Liver (tissue), 9 donors: ENCODE results near the gene SLC8A1. TPM values are rescaled to one million over a fixed set of nuclear protein-coding genes. Genes with fewer than 3 reads are reported as not detected.

Experiments used
- DNase-seq: peaks from one replicate; pipeline ENCODE4 v3.0.0-alpha.2; 2017; ENCODE audit warnings: low spot score
- H3K27ac ChIP-seq, 2 donors: one replicate each; pipeline ENCODE4 v1.7.0; 2013; ENCODE audit warnings: inconsistent platforms in 2 of 2, low read length in 2 of 2, control low read depth in 1 of 2, low read depth in 1 of 2, mild to moderate bottlenecking in 1 of 2
- H3K27me3 ChIP-seq, 4 donors: one replicate each; pipeline versions ENCODE4 v1.6.1 to v1.7.0; 2013; ENCODE audit warnings: low read length in 3 of 4, inconsistent platforms in 1 of 4, mild to moderate bottlenecking in 1 of 4, moderate library complexity in 1 of 4; ENCODE audit not compliant: control insufficient read depth in 4 of 4, insufficient read depth in 4 of 4
- H3K36me3 ChIP-seq, 4 donors: one replicate each; pipeline versions ENCODE4 v1.6.1 to v1.7.0; 2013; ENCODE audit warnings: low read length in 3 of 4, mild to moderate bottlenecking in 3 of 4, low read depth in 1 of 4, moderate library complexity in 1 of 4; ENCODE audit not compliant: control insufficient read depth in 4 of 4, insufficient read depth in 3 of 4
- H3K4me1 ChIP-seq, 4 donors: one replicate each; pipeline versions ENCODE4 v1.6.1 to v1.7.0; 2013; ENCODE audit warnings: low read length in 3 of 4, mild to moderate bottlenecking in 3 of 4, moderate library complexity in 1 of 4; ENCODE audit not compliant: control insufficient read depth in 4 of 4, insufficient read depth in 4 of 4
- H3K4me3 ChIP-seq, 3 donors: one replicate each; pipeline versions ENCODE4 v1.6.1 to v1.7.0; 2013; ENCODE audit warnings: low read length in 3 of 3, control low read depth in 1 of 3, low read depth in 1 of 3, mild to moderate bottlenecking in 1 of 3
- H3K9ac ChIP-seq, 2 donors: one replicate each; pipeline ENCODE4 v1.7.0; 2013; ENCODE audit warnings: low read length in 2 of 2, mild to moderate bottlenecking in 2 of 2, moderate library complexity in 2 of 2, control low read depth in 1 of 2, low read depth in 1 of 2
- H3K9me3 ChIP-seq, 4 donors: one replicate each; pipeline versions ENCODE4 v1.6.1 to v1.7.0; 2013; ENCODE audit warnings: low read length in 3 of 4; ENCODE audit not compliant: control insufficient read depth in 4 of 4
- EGR1 ChIP-seq, 2 donors: IDR thresholded peaks; 2 replicates each; pipeline ENCODE4 v1.6.1; 2016 to 2018; ENCODE audit warnings: antibody characterized with exemption in 2 of 2, low read depth in 2 of 2
- FOXA1 ChIP-seq: IDR thresholded peaks from 2 replicates; pipeline ENCODE4 v1.6.1; 2016; ENCODE audit warnings: antibody characterized with exemption
- FOXA2 ChIP-seq: IDR thresholded peaks from 2 replicates; pipeline ENCODE4 v1.6.1; 2016; ENCODE audit warnings: antibody characterized with exemption
- GABPA ChIP-seq, 2 donors: IDR thresholded peaks in 1 of 2; conservative IDR thresholded peaks in 1 of 2; 2 replicates each; pipeline ENCODE4 v1.6.1; 2016; ENCODE audit warnings: antibody characterized with exemption in 2 of 2, mild to moderate bottlenecking in 1 of 2, moderate library complexity in 1 of 2
- HNF4A ChIP-seq, 2 donors: conservative IDR thresholded peaks; 2 replicates each; pipeline ENCODE4 v1.6.1; 2016; ENCODE audit warnings: antibody characterized with exemption in 2 of 2, mild to moderate bottlenecking in 2 of 2
- HNF4G ChIP-seq: IDR thresholded peaks from 2 replicates; pipeline ENCODE4 v1.6.1; 2016; ENCODE audit warnings: antibody characterized with exemption
- JUND ChIP-seq, 2 donors: IDR thresholded peaks; 2 replicates each; pipeline ENCODE4 v1.6.1; 2016; ENCODE audit warnings: antibody characterized with exemption in 2 of 2
- NR2F2 ChIP-seq: IDR thresholded peaks from 2 replicates; pipeline ENCODE4 v1.6.1; 2016; ENCODE audit warnings: antibody characterized with exemption
- RAD21 ChIP-seq, 2 donors: IDR thresholded peaks; 2 replicates each; pipeline ENCODE4 v1.6.1; 2016; ENCODE audit warnings: antibody characterized with exemption in 2 of 2, mild to moderate bottlenecking in 2 of 2
- RXRA ChIP-seq, 2 donors: IDR thresholded peaks; 2 replicates each; pipeline ENCODE4 v1.6.1; 2017 to 2018; ENCODE audit warnings: antibody characterized with exemption in 2 of 2, mild to moderate bottlenecking in 1 of 2
- SP1 ChIP-seq: IDR thresholded peaks from 2 replicates; pipeline ENCODE4 v1.6.1; 2018; ENCODE audit warnings: antibody characterized with exemption, mild to moderate bottlenecking
- YY1 ChIP-seq: IDR thresholded peaks from 2 replicates; pipeline ENCODE4 v1.6.1; 2016; ENCODE audit warnings: antibody characterized with exemption, mild to moderate bottlenecking
- WGBS: extraction: QIAGEN DNeasy Blood & Tissue Kit; methylation state at CpG from one replicate; pipeline ENCODE4 v1.1.7; 2013; 5-methylcytosine and 5-hydroxymethylcytosine counted together
- polyA plus RNA-seq, 2 donors: library from polyadenylated mRNA; stranded (reverse) in 1 of 2; unstranded in 1 of 2; fragments of 200-250 nt in 1 of 2; fragments of >200 nt in 1 of 2; fragmentation: Nextera tagmentation in 1 of 2; extraction: Ambion mirVana in 1 of 2; gene quantifications; one replicate each; pipeline versions ENCODE4 v1.2.1 to v1.2.3, GENCODE V29; 2013 to 2015
- total RNA-seq, 2 donors: library from RNA; depleted of rRNA; stranded (reverse); fragments of >200 nt; gene quantifications; one replicate each; pipeline ENCODE4 v1.2.3, GENCODE V29; 2014
- TF ChIP-seq, protein P1 (sequence below): IDR thresholded peaks from 2 replicates; pipeline ENCODE4 v1.6.1; 2016; ENCODE audit warnings: antibody characterized with exemption
- TF ChIP-seq, protein P2 (sequence below): IDR thresholded peaks from 2 replicates; pipeline ENCODE4 v1.6.1; 2016; ENCODE audit warnings: antibody characterized with exemption
- TF ChIP-seq, protein P3 (sequence below): fragments of 150-350 bp; IDR thresholded peaks from 2 replicates; pipeline ENCODE4 v1.5.1; 2017; ENCODE audit warnings: improper control_type of control experiment, low read depth, low read length; ENCODE audit not compliant: missing input control
- TF ChIP-seq, protein P4 (sequence below): IDR thresholded peaks from 2 replicates; pipeline ENCODE4 v1.6.1; 2016; ENCODE audit warnings: antibody characterized with exemption, mild to moderate bottlenecking
- TF ChIP-seq, protein P5 (sequence below): IDR thresholded peaks from 2 replicates; pipeline ENCODE4 v1.6.1; 2016; ENCODE audit warnings: antibody characterized with exemption
- donor health status: healthy.
- donor health status: healthy.
- donor health status: healthy.
- donor health status: healthy.
- donor health status: healthy.

The SLC8A1 gene
- total and polyA plus RNA-seq, 4 donors = 1.2 to 18.5 (median 8.2) TPM

DNA sequence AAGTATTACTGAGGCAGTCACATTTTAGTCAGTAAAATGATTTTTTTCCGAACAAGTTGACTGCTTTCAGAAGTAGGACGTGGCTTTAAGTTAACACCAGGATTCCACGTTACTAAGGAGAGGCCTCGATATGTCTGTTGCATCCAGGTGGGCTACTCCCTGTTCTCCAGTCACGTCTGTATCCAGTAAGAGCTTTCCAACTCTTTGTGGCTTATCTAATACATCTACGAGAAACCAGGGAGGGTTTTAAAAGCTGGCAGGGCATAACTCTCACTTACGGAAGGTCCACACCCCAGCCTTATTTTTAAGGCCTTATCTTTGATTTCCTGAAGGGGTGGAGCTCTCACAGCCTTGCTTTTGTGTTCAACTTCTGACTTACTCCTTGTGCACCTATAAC is 99.2 kb downstream of the SLC8A1 start:
- WGBS = 74% methylated on average over 7 of the region's 7 CpGs
- Histone ChIP-seq H3K4me3 (no peak overlapping the region), H3K4me1 (no peaks in the 10 kb centered on the region), H3K27me3 (peaks cover 0 to 2% (median 0%) of the 10 kb centered on the region in 4 donors), H3K9me3 (no peaks in the 10 kb centered on the region), H3K9ac (no peak overlapping the region), H3K27ac (no peak overlapping the region), H3K36me3 (no peaks in the 10 kb centered on the region)
- TF ChIP-seq GABPA (IDR thresholded peaks at IDR 0.05 in 1 of 2, conservative IDR thresholded peaks at IDR 0.05 in 1 of 2) (no peak), EGR1 (IDR thresholded peaks at IDR 0.05; ENCODE audit: low read depth in 2 of 2) (no peak), HNF4A (conservative IDR thresholded peaks at IDR 0.05) (no peak), NR2F2 (no peak), HNF4G (no peak), RXRA (IDR thresholded peaks at IDR 0.05) (no peak)
- TF ChIP-seq, protein P1, sequence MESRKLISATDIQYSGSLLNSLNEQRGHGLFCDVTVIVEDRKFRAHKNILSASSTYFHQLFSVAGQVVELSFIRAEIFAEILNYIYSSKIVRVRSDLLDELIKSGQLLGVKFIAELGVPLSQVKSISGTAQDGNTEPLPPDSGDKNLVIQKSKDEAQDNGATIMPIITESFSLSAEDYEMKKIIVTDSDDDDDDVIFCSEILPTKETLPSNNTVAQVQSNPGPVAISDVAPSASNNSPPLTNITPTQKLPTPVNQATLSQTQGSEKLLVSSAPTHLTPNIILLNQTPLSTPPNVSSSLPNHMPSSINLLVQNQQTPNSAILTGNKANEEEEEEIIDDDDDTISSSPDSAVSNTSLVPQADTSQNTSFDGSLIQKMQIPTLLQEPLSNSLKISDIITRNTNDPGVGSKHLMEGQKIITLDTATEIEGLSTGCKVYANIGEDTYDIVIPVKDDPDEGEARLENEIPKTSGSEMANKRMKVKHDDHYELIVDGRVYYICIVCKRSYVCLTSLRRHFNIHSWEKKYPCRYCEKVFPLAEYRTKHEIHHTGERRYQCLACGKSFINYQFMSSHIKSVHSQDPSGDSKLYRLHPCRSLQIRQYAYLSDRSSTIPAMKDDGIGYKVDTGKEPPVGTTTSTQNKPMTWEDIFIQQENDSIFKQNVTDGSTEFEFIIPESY = no peak
- TF ChIP-seq, protein P2, sequence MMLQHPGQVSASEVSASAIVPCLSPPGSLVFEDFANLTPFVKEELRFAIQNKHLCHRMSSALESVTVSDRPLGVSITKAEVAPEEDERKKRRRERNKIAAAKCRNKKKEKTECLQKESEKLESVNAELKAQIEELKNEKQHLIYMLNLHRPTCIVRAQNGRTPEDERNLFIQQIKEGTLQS = no peak
- TF ChIP-seq, protein P3, sequence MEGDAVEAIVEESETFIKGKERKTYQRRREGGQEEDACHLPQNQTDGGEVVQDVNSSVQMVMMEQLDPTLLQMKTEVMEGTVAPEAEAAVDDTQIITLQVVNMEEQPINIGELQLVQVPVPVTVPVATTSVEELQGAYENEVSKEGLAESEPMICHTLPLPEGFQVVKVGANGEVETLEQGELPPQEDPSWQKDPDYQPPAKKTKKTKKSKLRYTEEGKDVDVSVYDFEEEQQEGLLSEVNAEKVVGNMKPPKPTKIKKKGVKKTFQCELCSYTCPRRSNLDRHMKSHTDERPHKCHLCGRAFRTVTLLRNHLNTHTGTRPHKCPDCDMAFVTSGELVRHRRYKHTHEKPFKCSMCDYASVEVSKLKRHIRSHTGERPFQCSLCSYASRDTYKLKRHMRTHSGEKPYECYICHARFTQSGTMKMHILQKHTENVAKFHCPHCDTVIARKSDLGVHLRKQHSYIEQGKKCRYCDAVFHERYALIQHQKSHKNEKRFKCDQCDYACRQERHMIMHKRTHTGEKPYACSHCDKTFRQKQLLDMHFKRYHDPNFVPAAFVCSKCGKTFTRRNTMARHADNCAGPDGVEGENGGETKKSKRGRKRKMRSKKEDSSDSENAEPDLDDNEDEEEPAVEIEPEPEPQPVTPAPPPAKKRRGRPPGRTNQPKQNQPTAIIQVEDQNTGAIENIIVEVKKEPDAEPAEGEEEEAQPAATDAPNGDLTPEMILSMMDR = no peak
- TF ChIP-seq, protein P4, sequence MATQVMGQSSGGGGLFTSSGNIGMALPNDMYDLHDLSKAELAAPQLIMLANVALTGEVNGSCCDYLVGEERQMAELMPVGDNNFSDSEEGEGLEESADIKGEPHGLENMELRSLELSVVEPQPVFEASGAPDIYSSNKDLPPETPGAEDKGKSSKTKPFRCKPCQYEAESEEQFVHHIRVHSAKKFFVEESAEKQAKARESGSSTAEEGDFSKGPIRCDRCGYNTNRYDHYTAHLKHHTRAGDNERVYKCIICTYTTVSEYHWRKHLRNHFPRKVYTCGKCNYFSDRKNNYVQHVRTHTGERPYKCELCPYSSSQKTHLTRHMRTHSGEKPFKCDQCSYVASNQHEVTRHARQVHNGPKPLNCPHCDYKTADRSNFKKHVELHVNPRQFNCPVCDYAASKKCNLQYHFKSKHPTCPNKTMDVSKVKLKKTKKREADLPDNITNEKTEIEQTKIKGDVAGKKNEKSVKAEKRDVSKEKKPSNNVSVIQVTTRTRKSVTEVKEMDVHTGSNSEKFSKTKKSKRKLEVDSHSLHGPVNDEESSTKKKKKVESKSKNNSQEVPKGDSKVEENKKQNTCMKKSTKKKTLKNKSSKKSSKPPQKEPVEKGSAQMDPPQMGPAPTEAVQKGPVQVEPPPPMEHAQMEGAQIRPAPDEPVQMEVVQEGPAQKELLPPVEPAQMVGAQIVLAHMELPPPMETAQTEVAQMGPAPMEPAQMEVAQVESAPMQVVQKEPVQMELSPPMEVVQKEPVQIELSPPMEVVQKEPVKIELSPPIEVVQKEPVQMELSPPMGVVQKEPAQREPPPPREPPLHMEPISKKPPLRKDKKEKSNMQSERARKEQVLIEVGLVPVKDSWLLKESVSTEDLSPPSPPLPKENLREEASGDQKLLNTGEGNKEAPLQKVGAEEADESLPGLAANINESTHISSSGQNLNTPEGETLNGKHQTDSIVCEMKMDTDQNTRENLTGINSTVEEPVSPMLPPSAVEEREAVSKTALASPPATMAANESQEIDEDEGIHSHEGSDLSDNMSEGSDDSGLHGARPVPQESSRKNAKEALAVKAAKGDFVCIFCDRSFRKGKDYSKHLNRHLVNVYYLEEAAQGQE = no peak
- no peak for DNase-seq

DNA sequence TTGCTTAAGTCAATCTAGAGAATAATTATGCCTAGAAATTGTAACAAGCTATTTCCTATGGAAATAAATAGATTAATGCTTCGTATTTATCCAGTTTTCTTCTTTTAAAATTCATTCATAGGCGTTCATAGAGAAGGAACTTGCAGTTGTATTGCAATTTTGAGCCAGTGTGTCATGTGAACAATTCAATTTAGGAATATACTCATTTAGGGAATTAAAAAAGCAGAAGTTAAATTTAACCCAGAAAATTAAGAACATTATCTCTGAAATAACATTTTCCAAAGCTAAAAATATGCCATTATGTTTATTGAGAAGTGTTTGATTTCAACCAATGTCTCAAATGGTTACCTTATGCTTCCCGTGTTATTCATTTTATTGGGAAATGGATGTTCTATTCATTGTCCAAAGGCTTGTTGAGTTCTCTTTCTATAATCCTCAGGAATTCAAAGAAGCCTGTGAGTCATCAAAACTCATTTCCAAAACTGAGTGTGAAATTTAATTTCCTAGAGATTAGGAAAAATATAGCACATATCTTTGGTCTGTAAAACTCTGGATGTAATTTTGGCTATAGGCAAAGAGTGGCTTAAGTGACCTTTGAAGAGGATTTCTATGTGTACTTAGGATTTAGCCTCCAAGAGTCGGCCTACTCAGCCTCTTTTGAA is 99.7 kb downstream of the SLC8A1 start:
- H3K4me1 ChIP-seq = no peaks in the 10 kb centered on the region
- H3K27me3 ChIP-seq = peaks cover 0 to 2% (median 0%) of the 10 kb centered on the region in 4 donors
- H3K27ac ChIP-seq = no peak overlapping the region
- 58% methylated on average over 4 of the region's 4 CpGs for WGBS
- no peaks in the 10 kb centered on the region for H3K36me3 ChIP-seq
- H3K9me3 ChIP-seq = no peaks in the 10 kb centered on the region
- H3K9ac ChIP-seq = no peak overlapping the region
- DNase-seq = no peak
- TF ChIP-seq, protein P2 = no peak
- no peak for TF ChIP-seq HNF4A (conservative IDR thresholded peaks at IDR 0.05)
- TF ChIP-seq HNF4G = no peak
- no peak for TF ChIP-seq YY1
- TF ChIP-seq, protein P5, sequence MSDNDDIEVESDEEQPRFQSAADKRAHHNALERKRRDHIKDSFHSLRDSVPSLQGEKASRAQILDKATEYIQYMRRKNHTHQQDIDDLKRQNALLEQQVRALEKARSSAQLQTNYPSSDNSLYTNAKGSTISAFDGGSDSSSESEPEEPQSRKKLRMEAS = no peak
- TF ChIP-seq, protein P3 = no peak
- TF ChIP-seq SP1 = no peak
- TF ChIP-seq RAD21 (IDR thresholded peaks at IDR 0.05) = no peak
- TF ChIP-seq, protein P1 = no peak
- no peak for TF ChIP-seq GABPA (IDR thresholded peaks at IDR 0.05 in 1 of 2, conservative IDR thresholded peaks at IDR 0.05 in 1 of 2)
- TF ChIP-seq NR2F2 = no peak
- TF ChIP-seq FOXA2 = no peak
- no peak for TF ChIP-seq RXRA (IDR thresholded peaks at IDR 0.05)
- no peak for TF ChIP-seq JUND (IDR thresholded peaks at IDR 0.05)
- no peak for TF ChIP-seq FOXA1
- no peak for TF ChIP-seq EGR1 (IDR thresholded peaks at IDR 0.05; ENCODE audit: low read depth in 2 of 2)
- no peak overlapping the region for H3K4me3 ChIP-seq
